B cell (primary cell): ENCODE results near the gene CTSO. TPM values are rescaled to one million over a fixed set of nuclear protein-coding genes. Genes with fewer than 3 reads are reported as not detected.

Source experiments
- ATAC-seq: fragments of 200-7000 bp; cut with Tn5 transposase; one replicate; pipeline ENCODE4 v1.10.0; 2021; ENCODE audit warnings: low read depth, mild to moderate bottlenecking, moderate number of reproducible peaks, moderate library complexity
- CTCF ChIA-PET: fragments of 350-600 bp; sonication (Branson Sonifier 250); formaldehyde crosslinking; loops from one replicate; lab custom pipeline; 2021; ENCODE audit warnings: antibody characterized with exemption, inconsistent platforms; lab: Charles Lee
- POLR2A ChIA-PET: fragments of 350-600 bp; sonication (Branson Sonifier 250); formaldehyde crosslinking; loops from one replicate; lab custom pipeline; 2021; ENCODE audit warnings: antibody characterized with exemption; lab: Charles Lee
- DNase-seq: peaks from one replicate; pipeline ENCODE4 v3.0.0; 2013
- H2AFZ ChIP-seq: 2 replicates; pipeline ENCODE4 v1.6.1; 2012; ENCODE audit warnings: mild to moderate bottlenecking, low read depth, low read length; ENCODE audit not compliant: insufficient read depth, poor library complexity, severe bottlenecking
- H3K27ac ChIP-seq, 2 donors: 1 replicate in 1 of 2; 2 replicates in 1 of 2; pipeline ENCODE4 v1.5.1; 2012 to 2013; ENCODE audit warnings: low read length in 2 of 2, mild to moderate bottlenecking in 2 of 2, moderate library complexity in 1 of 2
- H3K27me3 ChIP-seq, 4 experiments: fragments of 200-600 bp in 1 of 4; sonication (generic) in 1 of 4; replicated peaks in 1 of 4; 1 replicate in 2 of 4; 2 replicates in 2 of 4; pipeline versions ENCODE4 v1.6.1 to v1.7.0; 2013 to 2016; ENCODE audit warnings: low read length in 3 of 4, mild to moderate bottlenecking in 2 of 4, mixed read lengths in 1 of 4, moderate library complexity in 1 of 4; ENCODE audit not compliant: insufficient read depth in 4 of 4, control insufficient read depth in 3 of 4; ENCODE audit errors: control extremely low read depth in 1 of 4
- H3K36me3 ChIP-seq, 2 experiments: replicated peaks in 1 of 2; 1 replicate in 1 of 2; 2 replicates in 1 of 2; pipeline versions ENCODE4 v1.6.1 to v1.7.1; 2013; ENCODE audit warnings: low read length in 1 of 2; ENCODE audit not compliant: insufficient read depth in 2 of 2, control insufficient read depth in 1 of 2; ENCODE audit errors: control extremely low read depth in 1 of 2, extremely low read depth in 1 of 2
- H3K4me1 ChIP-seq, 2 donors: fragments of 200-600 bp in 1 of 2; sonication (generic) in 1 of 2; 1 replicate in 1 of 2; 2 replicates in 1 of 2; pipeline versions ENCODE4 v1.5.1 to v1.6.1; 2013 to 2017; ENCODE audit warnings: low read length in 2 of 2; ENCODE audit not compliant: control insufficient read depth in 2 of 2, insufficient read depth in 2 of 2
- H3K4me2 ChIP-seq: replicated peaks from 2 replicates; pipeline ENCODE3; 2012; ENCODE audit warnings: mild to moderate bottlenecking, low read depth, low read length; ENCODE audit not compliant: poor library complexity, severe bottlenecking
- H3K4me3 ChIP-seq, 5 experiments: fragments of 200-600 bp in 1 of 5; sonication (generic) in 1 of 5; 1 replicate in 3 of 5; 2 replicates in 2 of 5; pipeline versions ENCODE4 v1.5.1 to v1.7.0; 2011 to 2016; ENCODE audit warnings: low read length in 4 of 5, mild to moderate bottlenecking in 4 of 5, low read depth in 2 of 5, control low read depth in 1 of 5, moderate library complexity in 1 of 5; ENCODE audit not compliant: insufficient read depth in 1 of 5; ENCODE audit errors: control extremely low read depth in 1 of 5, extremely low read depth in 1 of 5
- H3K79me2 ChIP-seq: fragments of 200-600 bp; sonication (generic); one replicate; pipeline ENCODE4 v1.6.0; 2016; ENCODE audit warnings: low read length; ENCODE audit not compliant: control insufficient read depth, insufficient read depth
- H3K9ac ChIP-seq: fragments of 200-600 bp; sonication (generic); 2 replicates; pipeline ENCODE4 v1.6.1; 2017; ENCODE audit warnings: mild to moderate bottlenecking, low read length, moderate library complexity
- H3K9me3 ChIP-seq, 3 donors: one replicate each; pipeline versions ENCODE4 v1.6.1 to v1.7.1; 2013; ENCODE audit warnings: low read length in 2 of 3; ENCODE audit not compliant: control insufficient read depth in 2 of 3, insufficient read depth in 1 of 3; ENCODE audit errors: control extremely low read depth in 1 of 3
- H4K20me1 ChIP-seq: 2 replicates; pipeline ENCODE4 v1.6.0; 2012; ENCODE audit warnings: mild to moderate bottlenecking, low read length; ENCODE audit not compliant: insufficient read depth, control insufficient read depth, poor library complexity, severe bottlenecking
- H3K27ac Mint-ChIP-seq: one replicate; pipeline ENCODE4 v1.8.0; 2021; ENCODE audit warnings: mixed read lengths
- H3K27me3 Mint-ChIP-seq: one replicate; pipeline ENCODE4 v1.8.0; 2021; ENCODE audit warnings: mixed read lengths
- H3K4me1 Mint-ChIP-seq: one replicate; pipeline ENCODE4 v1.8.0; 2021; ENCODE audit warnings: mixed read lengths
- H3K4me3 Mint-ChIP-seq: one replicate; pipeline ENCODE4 v1.8.0; 2021; ENCODE audit warnings: mixed read lengths
- H3K9me3 Mint-ChIP-seq: one replicate; pipeline ENCODE4 v1.8.0; 2022; ENCODE audit warnings: mixed read lengths; ENCODE audit not compliant: insufficient read depth
- EZH2 ChIP-seq: IDR thresholded peaks from 2 replicates; pipeline ENCODE4 v1.6.1; 2012; ENCODE audit warnings: borderline replicate concordance, low read depth, mild to moderate bottlenecking, moderate library complexity, low read length; ENCODE audit not compliant: insufficient read depth, poor library complexity, severe bottlenecking
- WGBS: methylation state at CpG from one replicate; pipeline ENCODE4 v1.1.5; 2013; ENCODE audit warnings: missing lambda C conversion rate; ENCODE audit not compliant: insufficient coverage; 5-methylcytosine and 5-hydroxymethylcytosine counted together
- intact Hi-C: fragments of 100-400 bp; cut with micrococcal nuclease; formaldehyde crosslinking; loops from one replicate; pipeline ENCODE4 v1.10.0; 2022
- polyA plus RNA-seq: library from polyadenylated mRNA; depleted of rRNA; stranded (reverse); fragments of >200 nt; gene quantifications from 2 replicates; pipeline ENCODE4 v1.2.3, GENCODE V29; 2012
- total RNA-seq, 2 donors: library from RNA; stranded (reverse); fragments of 120-200 nt in 1 of 2; gene quantifications; 1 replicate in 1 of 2; 2 replicates in 1 of 2; pipeline versions ENCODE4 v1.2.3 to v1.2.4, GENCODE V29; 2013 to 2022
- TF ChIP-seq, protein P1 (sequence below): fragments of 200-600 bp; IDR thresholded peaks from one replicate; pipeline ENCODE4 v1.8.0; 2022; ENCODE audit warnings: antibody characterized with exemption, mild to moderate bottlenecking

Gene CTSO
- total and polyA plus RNA-seq, 2 donors (not counting 1 experiment from before 2014, with no cell fraction given): 8.5 to 15.5 TPM

DNA sequence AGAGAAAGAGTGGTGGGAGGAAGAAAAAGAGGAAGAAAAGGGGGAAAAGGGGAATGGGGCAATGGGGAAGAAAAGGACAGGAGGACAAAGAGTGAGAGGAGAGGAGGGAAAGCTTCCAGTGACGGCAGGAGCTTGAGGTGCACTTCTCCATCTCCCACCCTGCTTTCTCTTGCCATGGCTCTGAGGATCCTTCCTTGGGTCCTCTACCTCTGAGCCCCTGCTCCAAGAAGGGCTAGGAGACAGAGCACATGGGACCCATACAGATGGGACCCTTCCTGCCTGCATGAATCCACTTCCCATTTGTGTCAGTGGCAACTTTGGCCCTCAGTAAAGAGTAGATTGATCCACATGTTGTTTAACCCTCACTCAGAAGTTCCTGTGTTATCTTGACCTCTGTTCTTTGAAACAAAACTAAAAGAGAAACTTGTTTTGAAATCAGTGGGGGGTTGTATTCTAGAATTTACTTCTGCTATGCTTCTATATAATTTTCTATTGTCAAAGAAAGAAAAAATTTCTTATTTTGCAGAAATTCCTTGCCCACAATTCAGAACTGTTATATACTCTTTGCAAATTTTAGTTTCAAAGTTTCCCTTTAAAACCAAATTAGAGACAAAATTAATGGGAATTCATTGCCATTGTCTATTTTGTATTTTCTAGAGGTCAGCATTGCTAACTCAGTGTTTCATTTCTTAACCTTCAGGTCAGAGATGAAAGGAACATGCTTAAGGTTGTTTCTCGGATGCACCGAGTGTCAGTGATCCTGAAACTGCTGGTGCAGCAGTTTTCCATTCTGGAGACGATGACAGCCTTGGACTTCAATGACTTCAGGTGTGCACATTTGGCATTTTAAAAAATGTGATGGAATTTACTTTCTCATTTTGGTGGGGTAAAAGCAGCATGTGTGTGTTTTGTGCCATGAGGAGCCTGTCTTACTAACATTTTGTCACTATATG lies 45.2 kb downstream of the CTSO start:
- H3K9ac ChIP-seq: no peak overlapping the region
- POLR2A ChIA-PET: no interaction called here

DNA sequence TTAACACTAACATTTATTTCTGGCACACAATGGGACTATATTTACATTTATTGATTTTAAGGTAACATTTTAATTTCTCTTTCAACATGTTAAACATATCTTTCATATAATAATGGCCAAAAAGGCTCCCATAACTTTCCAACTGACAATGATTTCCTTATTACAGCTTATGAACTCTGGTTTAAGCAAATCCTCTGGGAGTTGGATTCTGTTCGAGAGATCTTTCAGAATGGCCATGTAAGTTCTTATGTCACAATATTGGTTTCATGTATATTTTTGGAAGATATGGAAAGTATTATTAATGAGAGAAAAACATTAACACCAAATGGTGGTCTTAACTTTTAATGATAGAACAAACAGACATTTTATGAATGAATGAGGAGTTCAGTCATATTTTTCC lies 46.1 kb downstream of the CTSO start:
- Mint-ChIP-seq H3K9me3 (no peaks in the 10 kb centered on the region), H3K27me3 (no peaks in the 10 kb centered on the region), H3K4me3 (no peak overlapping the region), H3K4me1 (no peaks in the 10 kb centered on the region), H3K27ac (no peak overlapping the region)
- H3K79me2 ChIP-seq: no peaks in the 10 kb centered on the region
- DNase-seq (no peak), ATAC-seq (no peak)
- WGBS: no CpG with 5 or more reads among the region's 1 CpG
- ChIA-PET CTCF (no interaction called here), POLR2A (no interaction called here)
- H3K4me3 ChIP-seq: no peak overlapping the region
- H3K27ac ChIP-seq: no peak overlapping the region
- H3K9me3 ChIP-seq: peaks cover 0 to 1% (median 0%) of the 10 kb centered on the region in 3 donors
- H3K4me2 ChIP-seq: no peak overlapping the region
- H4K20me1 ChIP-seq: no peaks in the 10 kb centered on the region
- no peaks in the 10 kb centered on the region for H3K27me3 ChIP-seq
- H2AFZ ChIP-seq: no peak overlapping the region
- H3K9ac ChIP-seq: no peak overlapping the region
- H3K4me1 ChIP-seq: no peaks in the 10 kb centered on the region
- no peak for TF ChIP-seq EZH2
- TF ChIP-seq, protein P1, sequence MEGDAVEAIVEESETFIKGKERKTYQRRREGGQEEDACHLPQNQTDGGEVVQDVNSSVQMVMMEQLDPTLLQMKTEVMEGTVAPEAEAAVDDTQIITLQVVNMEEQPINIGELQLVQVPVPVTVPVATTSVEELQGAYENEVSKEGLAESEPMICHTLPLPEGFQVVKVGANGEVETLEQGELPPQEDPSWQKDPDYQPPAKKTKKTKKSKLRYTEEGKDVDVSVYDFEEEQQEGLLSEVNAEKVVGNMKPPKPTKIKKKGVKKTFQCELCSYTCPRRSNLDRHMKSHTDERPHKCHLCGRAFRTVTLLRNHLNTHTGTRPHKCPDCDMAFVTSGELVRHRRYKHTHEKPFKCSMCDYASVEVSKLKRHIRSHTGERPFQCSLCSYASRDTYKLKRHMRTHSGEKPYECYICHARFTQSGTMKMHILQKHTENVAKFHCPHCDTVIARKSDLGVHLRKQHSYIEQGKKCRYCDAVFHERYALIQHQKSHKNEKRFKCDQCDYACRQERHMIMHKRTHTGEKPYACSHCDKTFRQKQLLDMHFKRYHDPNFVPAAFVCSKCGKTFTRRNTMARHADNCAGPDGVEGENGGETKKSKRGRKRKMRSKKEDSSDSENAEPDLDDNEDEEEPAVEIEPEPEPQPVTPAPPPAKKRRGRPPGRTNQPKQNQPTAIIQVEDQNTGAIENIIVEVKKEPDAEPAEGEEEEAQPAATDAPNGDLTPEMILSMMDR: no peak
- no peaks in the 10 kb centered on the region for H3K36me3 ChIP-seq
- intact Hi-C loops: no loop called here

More for the DNA sequence above, 45.2 kb downstream of the CTSO start:
- no peaks in the 10 kb centered on the region for H3K4me1 ChIP-seq
- ATAC-seq (no peak), DNase-seq (no peak)
- no peak overlapping the region for H2AFZ ChIP-seq
- H3K36me3 ChIP-seq: no peaks in the 10 kb centered on the region
- no peak overlapping the region for H3K27ac Mint-ChIP-seq
- H3K27me3 Mint-ChIP-seq: no peaks in the 10 kb centered on the region
- no peak overlapping the region for H3K27ac ChIP-seq
- no peak overlapping the region for H3K4me2 ChIP-seq
- no peaks in the 10 kb centered on the region for H3K9me3 Mint-ChIP-seq
- H3K4me3 ChIP-seq: no peak overlapping the region
- TF ChIP-seq, protein P1: no peak
- TF ChIP-seq EZH2: no peak
- H3K27me3 ChIP-seq: no peaks in the 10 kb centered on the region
- H4K20me1 ChIP-seq: no peaks in the 10 kb centered on the region
- H3K9me3 ChIP-seq: peaks cover 0 to 1% (median 0%) of the 10 kb centered on the region in 3 donors
- WGBS: 93% methylated on average over 3 of the region's 4 CpGs
- no peaks in the 10 kb centered on the region for H3K4me1 Mint-ChIP-seq
- no peak overlapping the region for H3K4me3 Mint-ChIP-seq
- intact Hi-C loops: no loop called here
- H3K79me2 ChIP-seq: no peaks in the 10 kb centered on the region
- CTCF ChIA-PET: no interaction called here
